Cerebellar nuclear complex (tissue), 1 donor: ENCODE results near the gene MGAT3.

Experiments used
- DNase-seq, 2 experiments: peaks; one replicate each; lab custom pipeline; 2025; lab: John Stamatoyannopoulos, UW

Gene MGAT3

GRCh38 chr22:39529487-39529851, 72.7 kb downstream of the MGAT3 start:
- DNase-seq: no peak

GRCh38 chr22:39530116-39530515, 73.3 kb downstream of the MGAT3 start:
- DNase-seq: no peak

DNA sequence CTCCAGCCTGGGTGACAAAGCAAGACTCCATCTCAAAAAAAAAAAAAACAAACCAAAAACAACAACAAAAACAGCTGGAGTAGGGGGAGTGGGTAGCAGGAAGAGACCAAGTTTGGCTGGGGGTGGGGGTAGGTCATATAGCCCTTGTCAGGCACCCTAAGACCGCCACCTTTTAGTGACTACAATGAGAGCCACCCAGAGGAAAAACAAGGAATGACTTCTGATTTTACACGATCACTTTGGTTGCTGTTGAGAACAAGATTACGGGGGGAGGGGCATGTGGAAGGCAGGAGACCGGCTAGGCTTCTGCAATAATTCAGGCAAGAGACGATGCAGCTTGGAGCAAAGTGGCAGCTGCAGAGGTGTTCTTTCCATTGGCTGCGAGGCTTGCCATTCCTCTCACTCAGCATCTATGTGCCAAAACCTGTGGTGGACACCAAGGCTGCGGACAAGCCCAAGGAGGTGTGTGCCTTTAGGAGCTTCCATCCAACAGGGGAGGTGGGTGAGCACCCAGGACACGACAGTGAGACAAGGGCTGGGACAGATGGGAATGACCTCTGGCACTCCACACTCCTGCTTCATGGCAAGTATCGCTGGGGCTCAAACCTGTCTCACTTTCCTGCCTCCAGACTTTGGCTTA, 74.0 kb downstream of the MGAT3 start:
- peak in 1 of 2 experiments; percentile 10 for DNase-seq

DNA sequence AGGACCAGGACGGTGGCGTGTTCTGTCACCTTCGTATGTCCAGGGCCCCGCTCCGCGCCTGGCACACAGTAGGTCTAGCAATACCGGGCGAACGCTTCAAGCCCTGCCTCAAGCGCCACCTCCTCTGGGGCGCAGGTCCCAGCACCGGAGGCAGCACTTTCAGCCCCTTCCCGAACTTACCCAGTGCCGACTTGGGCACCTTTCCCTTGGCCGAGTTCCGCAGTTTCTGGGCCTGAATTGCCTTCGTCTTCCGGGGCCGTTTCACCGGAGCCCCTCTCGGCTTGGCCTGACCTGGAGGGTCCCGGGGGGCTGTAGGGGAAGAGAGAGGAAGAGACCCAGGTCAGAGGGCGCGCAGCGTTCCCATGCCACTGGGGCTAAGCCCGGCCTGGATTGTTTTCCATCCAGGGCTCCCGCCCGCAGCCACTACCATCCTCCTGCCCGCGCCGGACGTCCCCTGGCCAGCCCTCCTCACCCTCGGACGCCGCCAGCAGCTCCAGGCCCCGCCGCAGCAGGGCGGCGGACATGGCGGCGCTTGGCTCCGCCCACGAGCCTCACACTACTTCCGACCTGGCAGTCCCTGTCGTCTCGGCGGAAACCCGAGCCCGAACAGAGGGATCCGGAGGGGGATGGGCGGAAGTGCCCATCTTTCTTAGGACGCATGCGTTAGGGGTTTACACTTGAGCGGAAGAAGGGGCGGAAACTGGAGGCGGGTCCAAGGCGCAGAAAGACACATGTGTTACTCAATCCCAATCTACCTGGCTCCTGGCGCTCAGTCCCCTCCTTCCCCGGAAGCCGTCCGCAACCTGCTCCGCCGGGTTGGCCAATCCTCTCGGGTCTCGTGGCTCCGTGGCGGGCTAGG, 75.6 kb downstream of the MGAT3 start, which contains the start of gene RPS19BP1:
TSS of gene RPS19BP1 (minus strand) at position 534 of the 859 bp plus-strand sequence. CDS start at position 524, 10 bp downstream.
- peak; percentile 96 to 98 for DNase-seq

DNA sequence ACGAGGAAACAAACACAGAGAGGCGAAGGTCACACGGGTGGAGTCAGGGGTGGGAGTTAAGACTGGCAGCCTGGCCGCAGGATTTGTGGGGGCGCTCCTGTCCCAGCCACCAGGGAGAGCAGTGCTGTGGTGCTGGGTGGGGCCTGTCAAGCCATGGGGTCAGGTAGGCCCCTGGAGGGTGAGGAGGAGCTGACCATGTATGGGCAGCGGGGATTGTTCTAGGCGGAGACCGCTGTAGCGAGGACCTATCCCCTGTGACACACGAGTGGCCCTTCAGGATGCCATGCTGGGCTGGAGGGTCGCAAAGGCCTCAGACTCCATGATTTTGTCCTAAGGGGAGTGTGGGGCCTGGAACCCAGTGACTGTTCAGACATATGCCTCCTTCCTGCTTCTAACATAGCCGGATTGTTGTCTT, 77.3 kb downstream of the MGAT3 start:
- DNase-seq: no peak

- peak in 1 of 2 experiments; percentile 46 for DNase-seq
Measured at GRCh38 chr22:39534591-39535356, 78.0 kb downstream of the MGAT3 start.

- DNase-seq: no peak
Measured at GRCh38 chr22:39535357-39535725, 78.5 kb downstream of the MGAT3 start.

DNA sequence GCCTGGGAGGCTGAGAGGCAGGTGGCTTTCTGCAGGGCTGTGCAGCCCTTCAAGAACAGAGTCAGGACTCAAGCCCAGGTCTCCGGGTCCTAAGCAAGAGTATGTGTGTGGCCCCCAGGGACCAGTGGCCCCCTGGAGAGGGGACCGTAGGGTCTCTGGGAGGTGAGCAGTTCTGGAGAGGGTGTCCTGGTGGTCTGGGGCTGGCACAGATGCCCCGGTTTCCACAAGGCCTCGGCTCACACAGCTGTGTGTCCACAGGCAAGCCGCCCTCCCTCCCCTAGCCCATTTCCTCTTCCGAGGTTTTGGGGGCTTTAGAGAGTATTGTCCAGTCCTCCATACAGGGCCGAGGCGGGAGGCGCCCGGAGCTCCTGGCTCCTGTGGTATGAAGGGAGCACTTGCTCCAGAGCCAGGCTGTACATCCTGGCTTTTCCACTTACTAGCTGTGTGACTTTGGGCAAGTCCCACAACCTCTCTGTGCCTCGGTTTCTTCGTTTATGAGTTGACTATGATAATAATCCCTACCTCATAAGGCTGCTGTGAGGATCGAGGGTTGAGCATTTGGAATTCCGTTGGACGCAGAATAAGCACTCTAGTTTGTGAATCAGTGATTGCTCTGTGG, 79.1 kb downstream of the MGAT3 start:
- no peak for DNase-seq

DNA sequence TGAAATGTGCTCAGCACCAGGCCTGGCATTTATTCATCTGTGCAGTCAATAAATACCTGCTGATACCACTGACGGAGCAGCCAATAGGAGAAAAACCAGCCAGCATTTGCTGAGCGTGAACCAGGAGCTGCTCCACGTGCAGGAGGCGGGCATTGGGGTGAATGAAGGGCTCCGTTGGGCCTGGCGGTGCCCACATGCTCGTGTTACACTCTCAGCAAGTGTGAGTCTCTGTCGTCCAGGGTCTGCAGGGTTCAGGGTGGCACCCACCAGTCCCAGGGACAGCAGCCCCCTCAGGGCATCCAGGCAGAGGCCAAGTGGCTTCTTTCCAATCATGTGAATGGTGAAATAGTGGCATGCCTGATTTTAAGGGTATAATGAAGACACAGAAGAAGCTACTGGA, 79.9 kb downstream of the MGAT3 start:
- DNase-seq: no peak

DNA sequence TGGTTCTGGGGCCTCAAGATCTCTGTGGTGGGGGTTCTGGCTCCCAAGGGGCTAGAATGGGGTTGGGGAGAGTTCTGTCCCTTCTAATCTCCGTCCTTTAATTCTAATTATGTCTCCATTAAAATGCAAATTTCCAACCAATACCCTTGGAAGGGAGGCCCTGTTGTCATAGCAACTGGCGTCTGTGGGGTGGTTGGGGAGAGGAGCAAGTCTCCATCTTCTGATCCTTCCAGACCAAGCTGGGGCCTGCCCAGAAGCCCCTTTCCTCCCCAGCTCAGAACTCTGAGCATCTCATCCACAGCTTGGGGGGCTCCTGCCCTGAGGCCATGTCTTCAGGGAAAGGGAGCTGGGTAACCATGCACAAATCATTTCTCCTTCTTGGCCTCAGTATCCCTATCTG, 81.2 kb downstream of the MGAT3 start:
- no peak for DNase-seq
